ENCODE results near the gene CEP295NL.
"Not testable (repeated sequence)": the region's sequence is repeated elsewhere in the genome, so short reads cannot be mapped to it uniquely, and the experiment has no call there.

CEP295NL gene

GRCh38 chr17:78890096-78890495 lies 12.9 kb downstream of the CEP295NL start:
- DNase-seq = not testable (repeated sequence)

DNA sequence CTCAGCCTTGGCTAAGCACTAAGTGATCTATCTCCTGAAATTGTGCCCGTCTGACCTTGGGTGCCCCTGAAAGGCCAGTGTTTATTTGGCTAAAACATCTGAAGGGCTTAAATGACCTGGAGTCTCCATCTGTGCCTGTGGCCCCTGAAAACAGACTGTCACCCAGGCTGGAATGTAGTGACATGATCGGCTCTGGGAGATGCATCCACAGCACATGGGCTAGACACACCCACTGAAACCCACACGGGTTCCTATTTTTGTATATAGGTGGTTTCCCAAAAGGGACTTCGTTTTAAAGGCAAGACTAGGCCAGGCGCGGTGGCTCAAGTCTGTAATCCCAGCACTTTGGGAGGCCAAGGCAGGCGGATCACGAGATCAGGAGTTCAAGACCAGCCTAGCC lies 13.5 kb downstream of the CEP295NL start:
- no peak for DNase-seq

GRCh38 chr17:78888941-78889518 lies 14.0 kb downstream of the CEP295NL start:
- peak in 1 of 56 donors; percentile 25 for DNase-seq

DNA sequence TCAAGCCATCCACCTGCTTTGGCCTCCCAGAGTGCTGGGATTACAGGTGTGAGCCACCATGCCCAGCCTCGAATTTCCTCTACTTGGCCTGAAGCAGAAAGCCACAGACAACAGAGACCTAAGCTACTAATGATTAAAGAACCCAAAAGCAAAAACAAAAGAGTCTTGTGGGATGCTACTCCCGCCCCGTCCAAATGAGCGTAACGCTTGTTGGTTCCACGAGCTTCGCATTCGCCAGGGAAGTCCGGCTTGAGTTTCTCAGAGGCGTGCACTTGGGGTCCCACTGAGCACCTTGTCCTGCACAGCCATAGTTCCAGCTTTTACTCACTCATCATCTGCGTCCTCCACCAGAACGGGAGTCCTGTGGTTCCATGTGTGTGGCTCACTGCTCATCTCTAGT lies 16.0 kb downstream of the CEP295NL start:
- DNase-seq = peak in 2 of 56 donors; percentile 13

DNA sequence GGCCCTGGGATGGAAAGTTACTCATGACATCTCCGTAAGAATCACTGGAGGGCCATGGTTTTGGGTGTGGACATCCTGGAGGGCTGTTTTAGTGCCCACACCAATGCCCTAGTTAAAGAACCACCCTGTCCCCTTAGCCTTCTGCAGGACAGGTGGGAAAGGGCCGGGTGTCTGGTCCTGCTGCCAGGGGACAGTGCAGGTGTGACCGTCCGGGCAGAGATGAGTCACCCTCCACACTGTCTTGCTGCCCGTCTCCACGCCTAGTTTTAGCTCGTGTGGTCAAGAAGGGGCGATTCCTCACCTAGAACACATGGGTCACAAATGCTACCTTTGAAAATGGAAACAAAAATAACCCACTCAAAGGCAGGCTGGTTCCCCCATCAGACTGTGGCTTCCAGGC lies 17.0 kb downstream of the CEP295NL start:
- no peak for DNase-seq

DNA sequence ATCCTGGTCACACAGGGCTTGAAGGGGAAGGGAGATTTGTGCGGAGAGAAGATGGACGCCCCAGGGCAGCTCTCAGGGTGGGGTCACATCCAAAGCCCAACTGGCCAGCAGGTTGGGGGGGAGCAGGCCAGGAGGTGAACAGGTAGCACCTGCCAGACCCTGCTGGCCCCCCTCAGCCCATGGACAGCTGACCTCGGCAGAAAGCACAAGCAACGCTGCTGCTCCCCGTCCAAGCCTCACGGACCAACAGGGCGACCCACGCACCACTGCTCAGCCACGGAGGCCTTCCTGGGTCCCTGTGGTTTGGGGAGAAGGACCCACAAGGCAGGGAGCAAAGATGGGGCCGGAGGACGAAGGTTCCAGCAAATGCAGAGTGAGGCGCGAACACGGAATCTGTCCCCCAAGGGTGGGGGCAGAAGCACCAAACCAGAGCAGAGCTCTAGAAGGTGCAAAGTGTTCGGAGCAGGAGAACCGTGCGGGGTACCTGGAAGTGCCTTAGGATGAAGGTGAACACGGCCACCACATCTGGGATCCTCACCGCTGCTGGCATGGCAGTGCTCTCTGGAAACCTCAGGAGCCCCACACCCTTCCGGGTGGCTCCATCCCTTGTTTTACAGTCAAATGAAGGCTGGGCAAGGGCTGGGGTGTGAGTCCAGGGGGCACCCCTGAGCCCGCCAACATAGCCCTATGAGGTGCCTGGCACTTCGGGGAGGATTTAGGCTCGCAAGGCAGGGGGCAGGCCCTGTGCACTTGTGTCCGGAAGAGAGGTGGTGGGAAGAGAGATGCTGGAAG lies 17.9 kb downstream of the CEP295NL start:
- DNase-seq = peak in 1 of 56 donors; percentile 51

- DNase-seq = peak in 47 of 56 donors; percentile 36 to 85 (median 68)
These were observed 18.7 kb downstream of the CEP295NL start for GRCh38 chr17:78884148-78884825.

DNA sequence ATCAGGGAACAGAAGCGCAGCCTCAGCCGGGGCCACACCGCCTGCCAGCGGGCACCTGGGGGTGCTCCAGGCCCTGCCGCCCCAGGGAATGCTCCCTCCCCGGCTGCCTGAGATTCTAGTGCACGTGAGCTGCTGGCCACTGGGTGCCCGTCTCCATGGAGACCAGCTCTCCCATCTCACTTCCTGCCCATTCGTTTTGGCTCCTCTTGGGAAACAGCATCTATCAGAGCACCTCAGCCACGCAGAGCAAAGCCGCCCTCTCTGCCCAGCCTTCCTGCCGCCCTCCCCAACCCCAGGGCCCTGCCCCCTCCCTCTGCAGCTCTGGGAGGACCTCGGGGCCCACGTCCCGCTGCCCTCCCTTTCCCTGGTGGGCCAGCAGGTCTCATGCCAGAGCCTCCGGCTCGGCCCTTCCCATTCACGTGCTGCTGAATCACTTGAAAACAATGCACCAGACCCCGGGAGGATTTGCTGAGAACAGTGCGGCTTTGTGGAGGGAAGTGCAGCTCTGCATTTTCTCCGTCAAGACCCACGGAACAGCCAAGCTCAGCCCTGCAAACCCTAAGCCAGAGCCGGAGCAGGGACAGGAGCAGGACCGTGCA lies 19.4 kb downstream of the CEP295NL start:
- peak in 53 of 56 donors; percentile 63 to 95 (median 85) for DNase-seq

- DNase-seq = peak in 12 of 56 donors; percentile 41 to 82 (median 68)
These were observed 19.9 kb downstream of the CEP295NL start for GRCh38 chr17:78883089-78883532.

DNA sequence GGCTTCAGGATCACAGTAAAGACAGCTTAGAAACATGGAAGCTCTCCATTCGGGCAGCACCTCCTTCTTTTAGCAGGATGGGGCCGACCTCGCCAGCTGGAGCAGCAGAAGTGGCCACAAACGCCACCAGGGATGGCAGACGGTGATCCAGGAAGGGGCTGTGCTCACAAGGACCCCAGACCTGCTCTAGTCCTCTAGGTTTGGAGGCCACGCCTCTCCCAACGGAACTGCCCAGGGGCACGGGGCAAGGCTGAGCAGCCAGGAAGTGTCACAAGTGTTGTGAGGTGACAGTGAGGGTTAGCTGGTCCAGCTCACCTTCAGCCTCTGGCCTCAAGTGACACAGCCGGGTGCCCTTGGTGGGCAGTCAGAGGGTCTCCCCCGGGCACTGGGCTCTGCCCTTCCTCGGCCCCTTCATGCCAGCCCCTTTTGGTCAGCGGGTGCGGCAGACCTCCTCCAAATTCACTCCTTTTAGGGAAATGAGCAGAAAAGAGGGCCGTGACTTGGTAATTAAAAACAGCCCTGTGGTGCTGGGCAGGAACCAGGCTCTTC lies 20.4 kb downstream of the CEP295NL start:
- DNase-seq = peak in 2 of 56 donors; percentile 52 to 61

DNA sequence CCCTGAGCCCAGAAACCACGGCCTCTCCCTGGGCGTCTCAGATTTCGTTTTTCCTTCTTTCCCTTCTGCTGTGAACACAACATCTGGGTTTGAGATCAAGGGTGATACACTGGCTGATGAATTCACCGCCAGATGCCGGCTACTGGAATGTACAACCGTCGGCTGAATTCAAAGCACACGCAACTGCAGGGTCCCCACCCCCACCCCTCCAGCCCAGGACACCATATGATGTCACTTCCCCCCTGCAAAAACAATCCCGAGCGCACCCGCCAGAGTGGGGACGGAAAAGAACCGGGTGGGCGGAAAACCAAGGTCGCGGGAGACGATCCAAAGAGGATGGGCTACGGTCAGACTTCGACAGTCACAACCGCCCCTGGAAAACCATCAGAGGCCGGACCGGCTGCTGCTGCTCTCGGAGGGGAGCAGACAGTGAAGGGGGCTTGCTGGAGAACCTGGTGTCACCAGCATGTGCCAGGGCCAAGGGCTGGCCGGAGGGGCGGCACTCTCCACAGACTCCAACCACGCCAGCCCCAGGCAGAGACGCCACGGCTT lies 23.3 kb downstream of the CEP295NL start:
- DNase-seq = peak in 9 of 56 donors; percentile 16 to 57 (median 40)

DNA sequence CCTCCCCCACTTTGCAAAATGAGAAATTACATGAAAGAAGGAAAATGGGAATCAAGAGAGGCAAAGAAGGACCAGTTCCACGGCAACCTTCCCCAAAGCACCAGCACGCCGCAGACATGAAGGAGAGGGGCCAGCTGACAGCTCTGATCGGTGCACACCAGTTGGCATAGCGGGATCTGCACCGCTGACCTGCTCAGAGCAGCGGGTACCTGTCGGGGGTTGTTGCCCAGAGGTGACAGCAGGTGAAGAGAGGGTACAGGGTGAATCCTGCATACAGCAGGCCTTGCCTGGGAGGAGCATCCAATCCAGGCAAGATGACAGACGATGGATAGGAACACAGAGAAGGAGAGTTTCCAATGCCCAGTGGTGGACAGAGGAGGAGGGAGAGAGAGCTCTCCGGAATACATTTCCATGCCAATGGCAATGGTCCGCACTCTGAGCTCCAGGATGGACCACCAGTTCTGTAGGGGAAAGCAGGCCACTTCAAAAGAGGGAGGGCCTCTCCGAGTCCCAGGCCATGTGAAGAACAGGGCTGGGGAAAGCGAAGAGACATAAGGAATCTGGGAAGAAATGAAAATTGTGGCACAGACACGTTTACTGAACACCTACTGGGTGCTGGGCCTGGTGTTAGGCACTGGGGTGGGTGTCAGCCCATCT lies 24.0 kb downstream of the CEP295NL start:
- DNase-seq = peak in 1 of 56 donors; percentile 40

- no peak for DNase-seq
These were observed 24.7 kb downstream of the CEP295NL start for GRCh38 chr17:78878261-78878660.

GRCh38 chr17:78876954-78877517 lies 26.0 kb downstream of the CEP295NL start:
- not testable (repeated sequence) for DNase-seq

- DNase-seq = no peak
These were observed 26.9 kb downstream of the CEP295NL start for GRCh38 chr17:78876094-78876597.

DNA sequence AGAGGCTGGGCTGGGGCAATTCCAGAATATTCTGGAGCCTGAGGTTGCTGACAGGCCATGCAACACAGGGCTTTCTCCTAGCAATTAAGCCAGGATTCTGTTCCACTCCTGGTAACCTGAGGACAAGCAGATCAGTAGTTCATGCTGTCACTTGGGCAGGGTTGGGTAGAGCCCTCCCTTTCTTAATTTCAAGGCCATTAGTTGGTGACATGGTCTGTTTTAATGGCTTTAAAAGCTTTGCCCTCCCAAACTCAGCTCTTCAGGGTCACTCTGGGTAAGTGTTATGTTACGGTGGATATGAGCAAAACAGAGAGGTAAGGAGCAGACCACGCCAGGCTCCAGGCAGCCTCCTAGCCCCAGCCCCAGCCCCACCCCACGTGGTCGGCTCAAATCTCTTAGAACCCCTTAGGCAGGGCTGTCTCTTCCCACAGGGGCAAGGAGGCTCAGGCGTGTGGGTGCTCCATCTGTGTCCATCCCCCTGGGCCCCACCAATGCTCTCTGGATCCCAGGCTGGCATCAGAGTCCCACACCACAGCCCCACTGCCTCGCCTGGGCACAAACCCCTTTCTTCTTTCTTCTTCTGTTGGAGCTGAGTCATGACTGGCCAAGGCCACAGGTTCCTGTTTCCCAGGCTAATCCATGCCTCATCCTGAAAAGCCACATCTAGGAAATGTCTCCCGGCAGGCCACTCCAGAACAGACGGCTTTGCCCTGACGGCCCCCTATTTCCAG lies 27.5 kb downstream of the CEP295NL start:
- DNase-seq = peak in 5 of 56 donors; percentile 18 to 45 (median 35)

DNA sequence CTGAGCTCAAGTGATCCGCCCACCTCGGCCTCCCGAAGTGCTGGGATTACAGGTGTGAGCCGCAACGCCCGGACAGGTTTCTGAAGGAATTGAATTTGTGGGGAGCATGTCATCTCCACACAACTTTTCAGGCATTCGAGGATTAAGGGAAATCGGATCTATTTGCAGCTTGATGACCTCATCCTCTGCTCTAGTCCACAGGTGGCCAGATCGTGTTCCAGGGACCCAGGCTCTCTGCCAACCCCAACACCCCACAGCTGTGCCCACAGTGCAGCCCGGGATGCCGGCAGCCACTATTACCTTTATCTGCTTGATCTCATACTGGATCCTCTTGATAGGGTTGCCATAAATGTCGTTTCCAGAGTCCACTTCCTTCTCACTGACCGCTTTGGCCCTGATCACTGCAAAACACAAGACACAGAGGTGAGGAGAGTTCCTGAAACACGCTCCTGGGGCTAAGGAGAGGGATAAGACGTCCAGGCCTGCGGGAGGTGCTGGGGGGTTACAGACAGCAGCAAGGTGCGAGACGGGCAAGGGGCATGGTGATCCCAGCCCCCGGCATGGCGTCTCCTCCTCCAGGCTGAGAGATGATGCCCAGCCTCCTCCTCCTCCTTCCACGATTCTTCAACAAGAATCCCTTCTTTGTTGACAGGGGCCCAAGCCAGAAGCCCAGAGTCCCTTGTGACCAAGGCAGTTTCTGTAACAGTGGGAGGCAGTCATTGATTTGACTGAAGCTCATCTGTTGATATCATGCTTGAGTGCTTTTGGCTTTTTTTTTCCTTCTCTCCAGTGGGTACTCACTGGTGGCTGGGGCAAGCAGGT lies 29.3 kb downstream of the CEP295NL start:
- DNase-seq = peak in 45 of 56 donors; percentile 40 to 82 (median 61)

- DNase-seq = no peak
These were observed 30.5 kb downstream of the CEP295NL start for GRCh38 chr17:78872486-78872885.

Measured in nucleus accumbens (tissue), 56 donors.